CD1c-positive myeloid dendritic cell (primary cell): ENCODE measurements around the gene IL26.
"Not testable (repeated sequence)": the region's sequence is repeated elsewhere in the genome, so short reads cannot be mapped to it uniquely, and the experiment has no call there.

Source experiments
- DNase-seq: peaks from one replicate; pipeline ENCODE4 v3.0.0-alpha.2; 2016; ENCODE audit errors: extremely low spot score

IL26 gene

DNA sequence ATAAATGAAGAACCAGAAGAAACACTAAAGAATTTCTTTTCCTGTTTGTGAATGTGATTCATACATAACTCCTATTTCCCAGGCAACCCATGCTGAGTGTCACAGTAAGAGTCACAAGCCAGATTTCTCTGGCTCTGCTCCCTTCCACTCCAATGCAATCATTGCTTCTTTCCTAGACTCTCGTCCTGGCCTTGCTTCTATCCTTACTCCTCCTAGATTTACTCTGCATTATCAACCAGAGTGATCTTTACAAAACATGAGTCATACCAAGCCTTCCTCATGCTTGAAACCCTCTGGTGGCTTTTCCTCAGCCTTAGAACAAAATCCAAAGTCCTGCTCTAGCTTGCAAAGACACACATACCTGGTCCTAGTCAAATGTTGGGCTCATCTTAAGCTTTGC is 14.5 kb upstream of the IL26 start:
- DNase-seq: no peak

- DNase-seq: no peak
These were observed 13.8 kb upstream of the IL26 start for GRCh38 chr12:68239309-68239982.

DNA sequence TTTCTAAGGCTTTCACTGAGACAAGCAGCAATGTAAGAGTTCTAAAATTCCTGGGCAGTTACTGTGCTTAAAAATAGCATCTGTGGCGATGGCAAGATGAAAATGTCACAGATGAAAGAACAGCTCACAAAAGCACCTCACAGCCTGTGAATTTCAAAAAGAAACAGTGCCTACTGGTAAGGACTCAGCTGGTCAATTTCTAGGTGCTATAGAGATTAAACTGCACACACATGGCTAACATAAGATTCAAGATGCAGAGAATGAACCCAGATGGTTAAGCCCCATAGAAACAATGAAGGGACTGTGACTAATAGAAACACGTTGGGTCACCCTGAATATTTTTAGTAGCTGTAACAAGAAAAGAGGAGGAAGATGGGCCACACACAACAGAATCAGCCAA is 12.0 kb upstream of the IL26 start:
- DNase-seq: no peak

- no peak for DNase-seq
These were observed 11.5 kb upstream of the IL26 start for GRCh38 chr12:68237078-68237477.

GRCh38 chr12:68236421-68237059 is 10.9 kb upstream of the IL26 start:
- peak; percentile 37 for DNase-seq

DNA sequence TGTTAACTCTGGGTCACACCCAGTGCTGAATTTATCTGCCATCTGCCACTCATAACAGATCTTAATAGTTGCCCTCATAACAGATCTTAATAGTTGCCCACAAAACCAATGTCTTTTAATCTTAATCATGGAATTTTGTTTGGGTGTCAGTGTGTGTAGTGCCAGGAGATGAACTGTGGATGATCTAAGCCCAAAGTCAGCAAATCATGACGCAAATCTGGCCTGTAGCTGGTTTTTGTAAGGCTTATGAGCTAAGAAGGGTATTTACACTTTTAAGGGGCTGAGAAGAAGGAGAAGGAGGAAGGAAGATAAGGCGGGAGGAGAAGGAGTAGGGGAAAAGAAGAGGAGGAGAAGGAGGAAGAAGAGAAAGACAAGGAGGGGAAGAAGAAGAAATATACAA is 10.0 kb upstream of the IL26 start:
- DNase-seq: no peak

DNA sequence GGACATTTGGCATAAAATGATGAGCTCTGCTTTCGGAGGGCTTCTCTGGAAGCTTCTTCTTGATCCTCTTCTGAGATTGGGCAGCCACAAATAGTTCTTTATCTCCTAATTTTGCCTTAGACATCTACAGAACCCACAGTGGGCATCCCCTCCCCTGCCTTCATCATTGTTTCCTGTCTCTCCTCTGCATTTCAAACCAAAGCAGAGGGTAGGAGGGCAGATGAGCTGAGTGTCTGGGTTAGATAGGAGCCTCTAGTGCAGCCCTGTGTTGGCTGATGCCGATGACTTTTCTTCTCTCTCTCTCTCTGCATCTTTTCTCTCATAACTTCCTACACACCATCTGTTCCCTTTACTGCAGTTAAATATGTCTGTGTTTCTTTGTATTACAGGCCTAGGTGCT is 8.5 kb upstream of the IL26 start:
- no peak for DNase-seq

- no peak for DNase-seq
These were observed 7.9 kb upstream of the IL26 start for GRCh38 chr12:68233498-68233897.

- DNase-seq: no peak
These were observed 6.1 kb upstream of the IL26 start for GRCh38 chr12:68231691-68232090.

- no peak for DNase-seq
These were observed 5.6 kb upstream of the IL26 start for GRCh38 chr12:68231229-68231628.

- no peak for DNase-seq
These were observed 4.3 kb upstream of the IL26 start for GRCh38 chr12:68229956-68230355.

- no peak for DNase-seq
These were observed 1.7 kb upstream of the IL26 start for GRCh38 chr12:68227356-68227755.

GRCh38 chr12:68224613-68225285 is 861 bp downstream of the IL26 start:
- no peak for DNase-seq

DNA sequence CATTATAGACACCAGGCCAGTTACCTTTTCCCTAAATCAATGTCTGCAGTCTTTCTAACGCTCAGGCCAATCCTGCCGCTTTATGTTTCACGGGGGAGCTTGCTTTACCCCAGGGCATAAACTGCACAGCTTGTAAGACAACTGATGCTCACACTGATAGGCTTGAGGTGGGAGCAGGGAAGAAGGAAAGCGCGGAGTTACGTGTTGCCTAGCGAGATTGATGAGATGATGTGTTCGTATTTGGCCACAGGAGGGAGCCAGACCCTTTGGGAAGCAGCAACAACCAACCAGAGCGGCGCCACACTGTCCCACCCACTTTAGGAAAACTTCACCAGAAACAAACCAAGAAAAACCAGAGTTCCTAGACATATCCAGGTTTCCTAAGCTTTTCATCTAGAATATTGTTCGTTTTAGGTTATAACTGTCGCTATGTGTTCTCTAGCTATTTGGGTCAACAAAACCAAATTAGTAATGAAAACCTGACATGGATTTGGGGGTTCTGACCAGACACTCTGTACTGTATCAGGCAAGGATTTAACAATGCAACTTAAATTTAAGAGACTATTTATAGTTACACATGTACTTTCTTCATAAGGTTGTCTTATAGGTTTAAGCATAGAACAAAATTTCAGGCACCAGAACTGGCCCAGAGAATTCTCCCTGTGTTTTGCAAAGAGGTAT is 2.4 kb downstream of the IL26 start:
- peak; percentile 81 for DNase-seq

- no peak for DNase-seq
These were observed 3.3 kb downstream of the IL26 start for GRCh38 chr12:68222326-68222725.

DNA sequence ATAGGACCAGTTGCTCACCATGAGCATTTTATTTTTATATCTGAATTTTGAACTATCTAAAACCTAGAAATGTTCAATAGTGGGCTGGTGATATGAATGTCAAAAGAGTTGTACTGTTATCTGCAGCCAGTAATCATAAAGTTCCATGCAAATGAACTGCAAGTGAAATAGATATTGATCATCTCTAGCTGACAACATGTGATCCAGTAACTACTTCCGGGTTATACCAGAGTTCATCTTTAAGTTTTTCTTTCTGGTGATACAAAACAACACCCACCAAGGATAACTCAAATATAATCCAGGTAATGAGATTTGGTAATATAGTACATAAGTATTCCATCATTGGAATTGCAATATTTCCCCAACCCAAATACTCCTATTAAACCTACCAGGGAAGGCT is 4.1 kb downstream of the IL26 start:
- no peak for DNase-seq

DNA sequence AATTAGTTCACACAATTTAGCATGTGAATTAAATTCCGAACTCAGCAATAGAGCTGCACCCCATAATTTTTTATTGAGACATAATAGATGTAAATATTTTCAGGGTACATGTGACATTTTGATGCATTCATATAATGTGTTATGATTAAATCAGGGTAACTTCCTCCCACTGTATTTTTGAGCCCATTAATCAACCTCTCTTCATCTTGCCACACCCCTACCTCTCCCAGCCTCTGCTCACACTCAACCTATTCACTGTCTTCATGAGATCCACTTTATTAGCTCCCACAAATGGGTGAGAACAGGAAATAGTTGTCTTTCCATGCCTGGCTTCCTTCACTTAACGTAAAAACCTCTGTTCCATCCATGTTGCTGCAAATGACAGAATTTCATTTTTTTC is 14.7 kb downstream of the IL26 start:
- no peak for DNase-seq

DNA sequence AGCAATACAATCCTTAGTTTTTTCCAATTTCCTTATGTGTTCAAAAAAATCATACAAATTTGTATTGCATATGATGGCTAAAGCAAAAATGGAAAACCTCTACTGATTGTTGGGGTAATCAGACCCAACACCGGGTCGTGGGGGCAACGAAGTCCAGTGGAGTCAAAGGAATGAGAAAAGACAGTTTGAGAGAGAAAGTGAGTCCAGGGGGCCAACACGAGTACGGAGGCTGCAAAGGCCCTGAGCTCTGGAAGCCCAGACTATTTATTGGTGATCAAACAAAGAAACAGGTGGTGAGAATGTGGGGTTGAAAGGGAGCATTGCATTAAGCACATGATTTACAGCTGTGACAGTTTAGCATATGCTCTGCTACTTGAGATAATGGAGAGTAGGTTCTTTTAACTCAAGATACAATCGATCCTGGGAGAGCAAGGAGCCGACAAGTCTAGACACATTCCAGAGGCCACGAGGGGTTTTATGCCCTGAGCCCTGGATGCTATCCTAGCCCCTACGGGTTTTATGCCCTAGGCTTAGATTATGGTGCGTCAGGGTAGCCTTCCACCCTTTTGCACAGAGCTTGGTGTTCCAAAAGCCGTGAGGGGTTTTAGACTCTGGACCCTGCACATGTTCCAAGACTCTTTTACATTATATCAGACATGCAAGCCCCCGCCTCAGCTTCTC is 16.4 kb downstream of the IL26 start:
- not testable (repeated sequence) for DNase-seq

DNA sequence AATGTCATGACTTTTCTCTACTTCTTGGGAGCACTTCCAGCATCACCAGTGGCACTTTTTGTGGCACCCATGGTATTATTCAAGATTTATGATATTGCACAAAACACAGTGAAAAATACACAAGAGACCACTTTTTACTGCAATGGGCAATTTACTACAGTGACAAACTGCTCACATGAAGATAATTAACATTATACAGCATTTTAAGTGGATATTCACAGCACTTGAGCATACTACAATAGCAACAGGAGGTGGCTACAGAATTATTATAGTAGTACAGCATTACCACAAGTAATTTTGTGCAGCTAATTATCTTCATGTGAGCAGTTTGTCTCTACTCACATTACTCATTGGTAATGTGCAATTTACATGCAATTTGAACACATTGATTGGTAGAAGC is 18.3 kb downstream of the IL26 start:
- no peak for DNase-seq

GRCh38 chr12:68206446-68206845 is 19.2 kb downstream of the IL26 start:
- DNase-seq: no peak

- DNase-seq: no peak
These were observed 22.1 kb downstream of the IL26 start for GRCh38 chr12:68203460-68203875.

- no peak for DNase-seq
These were observed 24.8 kb downstream of the IL26 start for GRCh38 chr12:68200854-68201253.
